BJ (cell line): ENCODE data around the gene VEGFC. TPM values are rescaled to one million over a fixed set of nuclear protein-coding genes. Genes with fewer than 3 reads are reported as not detected.

Experiments
- CTCF ChIA-PET: fragments of 350-600 bp; formaldehyde crosslinking; extraction: SDS; loops from one replicate; lab custom pipeline; 2021; ENCODE audit warnings: antibody characterized with exemption, inconsistent platforms; lab: Yijun Ruan, JAX
- POLR2A ChIA-PET: fragments of 300-600 bp; sonication (Branson Sonifier 250); formaldehyde crosslinking; extraction: SDS; loops from one replicate; lab custom pipeline; 2021; ENCODE audit warnings: antibody characterized with exemption; lab: Charles Lee
- DNase-seq: peaks from one replicate; pipeline ENCODE4 v3.0.0-alpha.2; 2011; ENCODE audit warnings: low read depth
- H3K27me3 ChIP-seq: 2 replicates; pipeline ENCODE4 v1.6.0; 2011; ENCODE audit warnings: low read length; ENCODE audit not compliant: control insufficient read depth, insufficient read depth
- H3K36me3 ChIP-seq: 2 replicates; pipeline ENCODE4 v1.5.1; 2011; ENCODE audit warnings: low read length; ENCODE audit not compliant: control insufficient read depth, insufficient read depth
- H3K4me3 ChIP-seq: 2 replicates; pipeline ENCODE4 v1.5.1; 2011; ENCODE audit warnings: low read depth, mild to moderate bottlenecking, control low read depth, low read length
- CTCF ChIP-seq: IDR thresholded peaks from 2 replicates; pipeline ENCODE4 v1.5.1; 2011; ENCODE audit warnings: low read depth, mild to moderate bottlenecking, control low read depth, inconsistent platforms, low read length, moderate library complexity; ENCODE audit not compliant: insufficient read depth
- polyA plus RNA-seq: library from polyadenylated mRNA; depleted of rRNA; stranded (reverse); fragments of >200 nt; gene quantifications from 2 replicates; pipeline ENCODE4 v1.2.3, GENCODE V29; 2011

The VEGFC gene
- polyA plus RNA-seq, 1 experiment, result 47.7 TPM

GRCh38 chr4:176753049-176753448 is 39.7 kb downstream of the VEGFC start:
- ChIA-PET CTCF (interaction anchor here (1.4 kb wide), 1 partner anchor 13 kb away, joined by 3 read pairs; no protein-coding TSS in a partner anchor), POLR2A (interaction anchor here (0.6 to 1.1 kb wide), 2 partner anchors 14 to 175 kb away, joined by 3 to 5 read pairs; no protein-coding TSS in a partner anchor)
- Histone ChIP-seq H3K27me3 (no peaks in the 10 kb centered on the region), H3K36me3 (no peaks in the 10 kb centered on the region), H3K4me3 (no peak overlapping the region)
- no peak for TF ChIP-seq CTCF
- DNase-seq, result peak; percentile 80

GRCh38 chr4:176752191-176752749 is 40.5 kb downstream of the VEGFC start:
- ChIA-PET POLR2A (no interaction called here), CTCF (interaction anchor here (1.4 kb wide), 1 partner anchor 14 kb away, joined by 3 read pairs; no protein-coding TSS in a partner anchor)
- no peak for DNase-seq
- Histone ChIP-seq H3K36me3 (no peaks in the 10 kb centered on the region), H3K27me3 (no peaks in the 10 kb centered on the region), H3K4me3 (no peak overlapping the region)
- TF ChIP-seq CTCF, result no peak

- Histone ChIP-seq H3K36me3 (no peaks in the 10 kb centered on the region), H3K4me3 (no peak overlapping the region), H3K27me3 (no peaks in the 10 kb centered on the region)
- TF ChIP-seq CTCF, result no peak
- DNase-seq, result no peak
- POLR2A ChIA-PET, result interaction anchor here (0.7 kb wide), 1 partner anchor 308 kb away, joined by 3 read pairs; no protein-coding TSS in a partner anchor
- CTCF ChIA-PET, result no interaction called here
Measured at GRCh38 chr4:176751061-176751460, 41.7 kb downstream of the VEGFC start.

- CTCF ChIA-PET, result interaction anchor here (0.7 to 1.0 kb wide), 2 partner anchors 21 to 300 kb away, joined by 3 read pairs; no protein-coding TSS in a partner anchor
- POLR2A ChIA-PET, result no interaction called here
- TF ChIP-seq CTCF, result no peak
- no peak for DNase-seq
- no peaks in the 10 kb centered on the region for H3K36me3 ChIP-seq
- no peak overlapping the region for H3K4me3 ChIP-seq
- H3K27me3 ChIP-seq, result no peaks in the 10 kb centered on the region
Measured at GRCh38 chr4:176746846-176747245, 45.9 kb downstream of the VEGFC start.

GRCh38 chr4:176745902-176746301 is 46.8 kb downstream of the VEGFC start:
- Histone ChIP-seq H3K27me3 (no peaks in the 10 kb centered on the region), H3K36me3 (no peaks in the 10 kb centered on the region), H3K4me3 (no peak overlapping the region)
- no peak for DNase-seq
- ChIA-PET CTCF (no interaction called here), POLR2A (no interaction called here)
- TF ChIP-seq CTCF, result no peak
